CD4-positive, alpha-beta T cell (primary cell): ENCODE data around the gene TMEM107. TPM values are rescaled to one million over a fixed set of nuclear protein-coding genes. Genes with fewer than 3 reads are reported as not detected.

Experiments used
- ATAC-seq: fragments of 200-7000 bp; cut with Tn5 transposase; one replicate; pipeline ENCODE4 v1.10.0; 2022; ENCODE audit warnings: mild to moderate bottlenecking; ENCODE audit not compliant: poor library complexity
- CTCF ChIA-PET: fragments of 350-600 bp; sonication (Branson Sonifier 250); formaldehyde crosslinking; loops from one replicate; lab custom pipeline; 2021; ENCODE audit warnings: antibody characterized with exemption, inconsistent platforms; lab: Charles Lee
- POLR2A ChIA-PET: fragments of 350-600 bp; sonication (Branson Sonifier 250); formaldehyde crosslinking; loops from one replicate; lab custom pipeline; 2021; ENCODE audit warnings: antibody characterized with exemption, inconsistent platforms; lab: Charles Lee
- DNase-seq, 14 experiments: peaks; one replicate each; pipeline ENCODE4 v3.0.0-alpha.2; 2013 to 2020; ENCODE audit warnings: mixed read lengths in 2 of 14
- H3K27ac ChIP-seq, 2 donors: one replicate each; pipeline versions ENCODE4 v1.5.1 to v1.7.0; 2013; ENCODE audit warnings: low read length in 2 of 2, low read depth in 1 of 2, mild to moderate bottlenecking in 1 of 2
- H3K27me3 ChIP-seq, 2 experiments: 1 replicate in 1 of 2; 2 replicates in 1 of 2; pipeline versions ENCODE4 v1.6.1 to v1.7.0; 2013; ENCODE audit warnings: low read length in 2 of 2, control low read depth in 1 of 2, mild to moderate bottlenecking in 1 of 2, moderate library complexity in 1 of 2; ENCODE audit not compliant: insufficient read depth in 2 of 2, control insufficient read depth in 1 of 2
- H3K36me3 ChIP-seq: one replicate; pipeline ENCODE4 v1.6.1; 2013; ENCODE audit warnings: low read length, control low read depth; ENCODE audit not compliant: insufficient read depth
- H3K4me1 ChIP-seq: one replicate; pipeline ENCODE4 v1.6.1; 2013; ENCODE audit warnings: low read length, control low read depth; ENCODE audit not compliant: insufficient read depth
- H3K4me3 ChIP-seq: one replicate; pipeline ENCODE4 v1.5.1; 2013; ENCODE audit warnings: mild to moderate bottlenecking, low read length, moderate library complexity
- H3K9me3 ChIP-seq, 2 experiments: 1 replicate in 1 of 2; 2 replicates in 1 of 2; pipeline versions ENCODE4 v1.6.1 to v1.7.0; 2013; ENCODE audit warnings: low read length in 2 of 2, mild to moderate bottlenecking in 2 of 2, control low read depth in 1 of 2, moderate library complexity in 1 of 2; ENCODE audit not compliant: control insufficient read depth in 1 of 2, insufficient read depth in 1 of 2
- H3K27ac Mint-ChIP-seq: one replicate; pipeline ENCODE4 v1.8.0; 2020; ENCODE audit warnings: mixed read lengths
- H3K27me3 Mint-ChIP-seq: one replicate; pipeline ENCODE4 v1.8.0; 2021; ENCODE audit warnings: mixed read lengths
- H3K36me3 Mint-ChIP-seq: one replicate; pipeline ENCODE4 v1.8.0; 2021; ENCODE audit warnings: low read depth, mixed read lengths
- H3K4me1 Mint-ChIP-seq: one replicate; pipeline ENCODE4 v1.8.0; 2021; ENCODE audit warnings: low read depth, mixed read lengths
- H3K4me3 Mint-ChIP-seq: one replicate; pipeline ENCODE4 v1.8.0; 2020; ENCODE audit warnings: mild to moderate bottlenecking, mixed read lengths
- H3K9me3 Mint-ChIP-seq: one replicate; pipeline ENCODE4 v1.8.0; 2020; ENCODE audit warnings: mixed read lengths
- CTCF ChIP-seq: fragments of 200-600 bp; IDR thresholded peaks from one replicate; pipeline ENCODE4 v1.8.0; 2022; ENCODE audit warnings: antibody characterized with exemption, mild to moderate bottlenecking
- intact Hi-C, 2 experiments: fragments of 100-400 bp; cut with DNase I in 1 of 2; cut with micrococcal nuclease in 1 of 2; formaldehyde crosslinking; loops; one replicate each; pipeline versions ENCODE4 v1.15.1 to v1.9.0; 2023 to 2025; cut with DNase I, micrococcal nuclease
- total RNA-seq, 174 experiments: library from RNA in 2 of 174; stranded (reverse) in 2 of 174; gene quantifications; one replicate each; pipeline ENCODE4 v1.2.3 and lab custom pipeline; 2021 to 2026

The TMEM107 gene
- total RNA-seq, 2 experiments from 2014 or later, result 12.2 to 12.9 TPM

GRCh38 chr17:8126491-8127066 is 49.6 kb downstream of the TMEM107 start:
- TF ChIP-seq CTCF, result no peak
- Mint-ChIP-seq H3K36me3 (peaks cover 33% of the 10 kb centered on the region), H3K27ac (peak overlapping the region; percentile 83), H3K4me3 (peak overlapping the region; percentile 92), H3K4me1 (peaks cover 48% of the 10 kb centered on the region), H3K27me3 (peaks cover 32% of the 10 kb centered on the region), H3K9me3 (no peaks in the 10 kb centered on the region)
- ATAC-seq (peak; percentile 36), DNase-seq (peak in 5 of 14 experiments; percentile 27 to 75 (median 62))
- Histone ChIP-seq H3K27me3 (peaks cover 21 to 24% of the 10 kb centered on the region in 2 experiments), H3K4me3 (peak overlapping the region; percentile 69), H3K4me1 (peaks cover 55% of the 10 kb centered on the region), H3K9me3 (peaks cover 0 to 9% of the 10 kb centered on the region in 2 experiments), H3K36me3 (no peaks in the 10 kb centered on the region), H3K27ac (no peak overlapping the region)
- POLR2A ChIA-PET, result interaction anchor here (0.9 to 9.8 kb wide), 11 partner anchors 8 to 162 kb away, joined by 3 to 161 read pairs (median 5); partner anchors contain the start of genes BORCS6, CTC1 and RANGRF
- CTCF ChIA-PET, result interaction anchor here (0.9 to 2.4 kb wide), 3 partner anchors 8 to 60 kb away, joined by 3 to 14 read pairs (median 3); no protein-coding TSS in a partner anchor
- intact Hi-C loops, result loop anchor here in 1 of 2 experiments (1.0 kb wide), 1 partner anchor 12 kb away; no protein-coding TSS in a partner anchor

GRCh38 chr17:8125947-8126490 is 50.2 kb downstream of the TMEM107 start:
- Mint-ChIP-seq H3K4me1 (peaks cover 50% of the 10 kb centered on the region), H3K36me3 (peaks cover 35% of the 10 kb centered on the region), H3K4me3 (peak overlapping the region; percentile 91), H3K27me3 (peaks cover 34% of the 10 kb centered on the region), H3K27ac (peak overlapping the region; percentile 83), H3K9me3 (no peaks in the 10 kb centered on the region)
- Histone ChIP-seq H3K4me1 (peaks cover 59% of the 10 kb centered on the region), H3K4me3 (peak overlapping the region; percentile 69), H3K36me3 (no peaks in the 10 kb centered on the region), H3K9me3 (peaks cover 0 to 9% of the 10 kb centered on the region in 2 experiments), H3K27me3 (peaks cover 23 to 26% of the 10 kb centered on the region in 2 experiments), H3K27ac (no peak overlapping the region)
- CTCF ChIA-PET, result interaction anchor here (2.4 kb wide), 1 partner anchor 12 kb away, joined by 14 read pairs; no protein-coding TSS in a partner anchor
- DNase-seq (peak in 2 of 14 experiments; percentile 15 to 50), ATAC-seq (peak; percentile 8)
- POLR2A ChIA-PET, result interaction anchor here (0.9 to 9.8 kb wide), 9 partner anchors 13 to 163 kb away, joined by 3 to 161 read pairs (median 5); partner anchors contain the start of genes BORCS6, CTC1 and RANGRF
- no peak for TF ChIP-seq CTCF
- intact Hi-C loops, result loop anchor here (1.0 to 2.0 kb wide), 2 partner anchors 12 to 13 kb away; no protein-coding TSS in a partner anchor

GRCh38 chr17:8125154-8125946 is 50.8 kb downstream of the TMEM107 start:
- peaks cover 41% of the 10 kb centered on the region for H3K36me3 Mint-ChIP-seq
- H3K4me1 ChIP-seq, result peaks cover 66% of the 10 kb centered on the region
- peak overlapping the region; percentile 91 for H3K4me3 Mint-ChIP-seq
- H3K27ac ChIP-seq, result no peak overlapping the region
- peaks cover 0 to 9% of the 10 kb centered on the region in 2 experiments for H3K9me3 ChIP-seq
- no peaks in the 10 kb centered on the region for H3K9me3 Mint-ChIP-seq
- H3K4me3 ChIP-seq, result peak overlapping the region; percentile 69
- peak overlapping the region; percentile 83 for H3K27ac Mint-ChIP-seq
- intact Hi-C loops, result loop anchor here in 1 of 2 experiments (2.0 kb wide), 1 partner anchor 13 kb away; no protein-coding TSS in a partner anchor
- CTCF ChIA-PET, result interaction anchor here (2.0 to 2.4 kb wide), 3 partner anchors 13 to 52 kb away, joined by 4 to 14 read pairs (median 12); no protein-coding TSS in a partner anchor
- H3K36me3 ChIP-seq, result no peaks in the 10 kb centered on the region
- POLR2A ChIA-PET, result interaction anchor here (1.2 to 9.8 kb wide), 12 partner anchors 10 to 163 kb away, joined by 3 to 161 read pairs (median 7); partner anchors contain the start of genes BORCS6 and RANGRF
- ATAC-seq, result peak; percentile 39
- peaks cover 57% of the 10 kb centered on the region for H3K4me1 Mint-ChIP-seq
- H3K27me3 Mint-ChIP-seq, result peaks cover 41% of the 10 kb centered on the region
- TF ChIP-seq CTCF, result no peak
- peak; percentile 76 to 93 (median 86) for DNase-seq
- peaks cover 27 to 28% of the 10 kb centered on the region in 2 experiments for H3K27me3 ChIP-seq
